ENCODE data around the gene PBLD.

PBLD gene

GRCh38 chr10:68332259-68333057 lies at the start of gene PBLD:
TSS of gene PBLD (minus strand) at chr10:68332928. CDS start at chr10:68306844, 26,084 bp downstream.
- Histone ChIP-seq H3K27ac (peak within 1 kb of the TSS; percentile 94 to 100 (median 99)), H3K4me3 (peak within 1 kb of the TSS; percentile 70 to 98 (median 90))

- H3K4me3 ChIP-seq: no peak overlapping the region
Measured at GRCh38 chr10:68371604-68372003, 38.9 kb upstream of the PBLD start.

GRCh38 chr10:68367121-68367520 lies 34.4 kb upstream of the PBLD start:
- no peak overlapping the region for H3K4me3 ChIP-seq
- no peak overlapping the region for H3K27ac ChIP-seq

More at GRCh38 chr10:68371604-68372003, 38.9 kb upstream of the PBLD start:
- no peak overlapping the region for H3K27ac ChIP-seq

GRCh38 chr10:68366600-68366999 lies 33.9 kb upstream of the PBLD start:
- no peak overlapping the region for H3K27ac ChIP-seq
- H3K4me3 ChIP-seq: no peak overlapping the region

GRCh38 chr10:68365611-68366010 lies 32.9 kb upstream of the PBLD start:
- H3K27ac ChIP-seq: no peak overlapping the region

GRCh38 chr10:68364101-68364886 lies 31.6 kb upstream of the PBLD start:
- no peak overlapping the region for H3K4me3 ChIP-seq
- H3K27ac ChIP-seq: peak overlapping the region in 1 of 21 experiments; percentile 20

More at GRCh38 chr10:68365611-68366010, 32.9 kb upstream of the PBLD start:
- no peak overlapping the region for H3K4me3 ChIP-seq

GRCh38 chr10:68362590-68362989 lies 29.9 kb upstream of the PBLD start:
- Histone ChIP-seq H3K27ac (no peak overlapping the region), H3K4me3 (no peak overlapping the region)

- Histone ChIP-seq H3K4me3 (no peak overlapping the region), H3K27ac (no peak overlapping the region)
Measured at GRCh38 chr10:68359189-68359588, 26.5 kb upstream of the PBLD start.

GRCh38 chr10:68353537-68353936 lies 20.8 kb upstream of the PBLD start:
- Histone ChIP-seq H3K27ac (no peak overlapping the region), H3K4me3 (no peak overlapping the region)

GRCh38 chr10:68348265-68348741 lies 15.6 kb upstream of the PBLD start:
- Histone ChIP-seq H3K27ac (no peak overlapping the region), H3K4me3 (no peak overlapping the region)

- Histone ChIP-seq H3K27ac (no peak overlapping the region), H3K4me3 (no peak overlapping the region)
Measured at GRCh38 chr10:68346774-68347173, 14.0 kb upstream of the PBLD start.

GRCh38 chr10:68345621-68346020 lies 12.9 kb upstream of the PBLD start:
- H3K4me3 ChIP-seq: no peak overlapping the region
- H3K27ac ChIP-seq: no peak overlapping the region

GRCh38 chr10:68342909-68343516 lies 10.3 kb upstream of the PBLD start:
- no peak overlapping the region for H3K27ac ChIP-seq
- no peak overlapping the region for H3K4me3 ChIP-seq

GRCh38 chr10:68340358-68341080 lies 7.8 kb upstream of the PBLD start:
- H3K27ac ChIP-seq: no peak overlapping the region

GRCh38 chr10:68336754-68337351 lies 4.1 kb upstream of the PBLD start:
- Histone ChIP-seq H3K27ac (peak overlapping the region in 1 of 21 experiments; percentile 7), H3K4me3 (no peak overlapping the region)

More at GRCh38 chr10:68340358-68341080, 7.8 kb upstream of the PBLD start:
- H3K4me3 ChIP-seq: no peak overlapping the region

GRCh38 chr10:68334672-68335467 lies 2.1 kb upstream of the PBLD start:
- peak overlapping the region in 4 of 21 experiments; percentile 7 to 30 (median 18) for H3K27ac ChIP-seq
- H3K4me3 ChIP-seq: peak overlapping the region; percentile 9 to 98 (median 90)

GRCh38 chr10:68333440-68334431 lies 1.0 kb upstream of the PBLD start:
- Histone ChIP-seq H3K27ac (peak overlapping the region in 18 of 21 experiments; percentile 96 to 100 (median 99)), H3K4me3 (peak overlapping the region; percentile 70 to 98 (median 90))

All from skin epidermis (tissue), 12 donors.